ENCODE data around the gene SPPL3.

DNA sequence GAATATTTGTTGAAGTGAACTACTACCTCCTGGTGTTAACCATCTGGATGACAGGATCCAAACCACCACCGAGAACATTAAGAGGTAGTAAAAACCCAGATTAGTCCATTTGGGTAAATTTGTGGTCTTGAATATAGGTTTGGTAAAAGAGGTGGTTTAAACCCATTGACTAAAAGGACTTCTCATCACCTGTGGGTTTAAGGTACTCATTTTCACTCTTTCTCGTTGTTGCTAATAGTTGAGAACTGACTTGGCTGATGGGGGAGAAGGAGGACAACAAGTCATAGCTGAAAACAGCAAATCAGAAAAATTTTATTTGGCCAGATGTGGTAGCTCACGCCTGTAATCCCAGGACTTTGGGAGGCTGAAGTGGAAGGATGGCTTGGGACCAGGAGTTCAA is 119.4 kb downstream of the SPPL3 start:
- TF ChIP-seq RARB (CRISPR knock-in tag; IDR thresholded peaks at IDR 0.05) (no peak), ZFP3 (CRISPR knock-in tag; IDR thresholded peaks at IDR 0.05) (no peak), ZNF70 (CRISPR knock-in tag; IDR thresholded peaks at IDR 0.05) (no peak), CSRNP3 (CRISPR knock-in tag; IDR thresholded peaks at IDR 0.05) (no peak), TCF4 (CRISPR knock-in tag; IDR thresholded peaks at IDR 0.05; ENCODE audit: borderline replicate concordance) (no peak), ZNF565 (CRISPR knock-in tag; conservative IDR thresholded peaks at IDR 0.05; ENCODE audit: low read depth) (no peak)
- TF ChIP-seq, protein P1, sequence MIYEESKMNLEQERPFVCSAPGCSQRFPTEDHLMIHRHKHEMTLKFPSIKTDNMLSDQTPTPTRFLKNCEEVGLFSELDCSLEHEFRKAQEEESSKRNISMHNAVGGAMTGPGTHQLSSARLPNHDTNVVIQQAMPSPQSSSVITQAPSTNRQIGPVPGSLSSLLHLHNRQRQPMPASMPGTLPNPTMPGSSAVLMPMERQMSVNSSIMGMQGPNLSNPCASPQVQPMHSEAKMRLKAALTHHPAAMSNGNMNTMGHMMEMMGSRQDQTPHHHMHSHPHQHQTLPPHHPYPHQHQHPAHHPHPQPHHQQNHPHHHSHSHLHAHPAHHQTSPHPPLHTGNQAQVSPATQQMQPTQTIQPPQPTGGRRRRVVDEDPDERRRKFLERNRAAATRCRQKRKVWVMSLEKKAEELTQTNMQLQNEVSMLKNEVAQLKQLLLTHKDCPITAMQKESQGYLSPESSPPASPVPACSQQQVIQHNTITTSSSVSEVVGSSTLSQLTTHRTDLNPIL (CRISPR knock-in tag; IDR thresholded peaks at IDR 0.05; ENCODE audit: low read depth) = no peak

Measured in SK-N-SH treated with all-trans-retinoic acid at 6 μM for 48 hours (cell line).